H7 (cell line): ENCODE measurements around the gene AVPI1. TPM values are rescaled to one million over a fixed set of nuclear protein-coding genes. Genes with fewer than 3 reads are reported as not detected.
A peak's percentile ranks its signal among the peaks of the same experiment; 100 is the strongest.

ENCODE experiments used
- DNase-seq: peaks from one replicate; pipeline ENCODE4 v3.0.0; 2012
- H3K27me3 ChIP-seq: 2 replicates; pipeline ENCODE4 v1.6.0; 2011; ENCODE audit warnings: mild to moderate bottlenecking, low read length; ENCODE audit not compliant: control insufficient read depth, insufficient read depth
- H3K36me3 ChIP-seq: replicated peaks from 2 replicates; pipeline ENCODE4 v1.5.1; 2011; ENCODE audit warnings: low read length; ENCODE audit not compliant: control insufficient read depth, insufficient read depth
- H3K4me3 ChIP-seq: 2 replicates; pipeline ENCODE4 v1.5.1; 2011; ENCODE audit warnings: low read depth, mild to moderate bottlenecking, control low read depth, low read length, moderate library complexity; ENCODE audit not compliant: insufficient read depth
- total RNA-seq: library from RNA; depleted of rRNA; stranded (reverse); fragments of >200 nt; shearing (Covaris generic); gene quantifications from 2 replicates; pipeline ENCODE4 v1.2.3, GENCODE V29; 2014

The AVPI1 gene
- total RNA-seq, 1 experiment from 2014 or later = 10.6 TPM

- H3K27me3 ChIP-seq = no peaks in the 10 kb centered on the region
- H3K4me3 ChIP-seq = no peak overlapping the region
- H3K36me3 ChIP-seq = no peaks in the 10 kb centered on the region
- DNase-seq = peak; percentile 18
These were observed 31.1 kb upstream of the AVPI1 start for GRCh38 chr10:97718178-97718577.

- peak; percentile 8 for DNase-seq
- Histone ChIP-seq H3K27me3 (no peaks in the 10 kb centered on the region), H3K4me3 (no peak overlapping the region), H3K36me3 (no peaks in the 10 kb centered on the region)
These were observed 30.6 kb upstream of the AVPI1 start for GRCh38 chr10:97717627-97718026.

GRCh38 chr10:97715259-97715874, 28.3 kb upstream of the AVPI1 start:
- Histone ChIP-seq H3K27me3 (no peaks in the 10 kb centered on the region), H3K4me3 (peak overlapping the region; percentile 89), H3K36me3 (no peaks in the 10 kb centered on the region)
- peak; percentile 69 for DNase-seq

- H3K36me3 ChIP-seq = no peaks in the 10 kb centered on the region
- DNase-seq = peak; percentile 87
- H3K27me3 ChIP-seq = no peaks in the 10 kb centered on the region
- H3K4me3 ChIP-seq = peak overlapping the region; percentile 89
These were observed 27.6 kb upstream of the AVPI1 start for GRCh38 chr10:97714401-97715258.

- Histone ChIP-seq H3K4me3 (peak overlapping the region; percentile 89), H3K36me3 (no peaks in the 10 kb centered on the region), H3K27me3 (no peaks in the 10 kb centered on the region)
- DNase-seq = peak; percentile 89
These were observed 26.9 kb upstream of the AVPI1 start for GRCh38 chr10:97713826-97714400.

GRCh38 chr10:97713339-97713825, 26.3 kb upstream of the AVPI1 start, which contains the start of gene MARVELD1:
MARVELD1 (plus strand) TSS chr10:97713730; CDS start chr10:97713877, 147 bp downstream.
- Histone ChIP-seq H3K36me3 (no peaks in the 10 kb centered on the region), H3K27me3 (no peaks in the 10 kb centered on the region)

GRCh38 chr10:97711640-97712572, 24.9 kb upstream of the AVPI1 start:
- H3K36me3 ChIP-seq = no peaks in the 10 kb centered on the region
- no peaks in the 10 kb centered on the region for H3K27me3 ChIP-seq
- no peak for DNase-seq
- H3K4me3 ChIP-seq = no peak overlapping the region

More at GRCh38 chr10:97713339-97713825, 26.3 kb upstream of the AVPI1 start, which contains the start of gene MARVELD1:
- peak; percentile 93 for DNase-seq
- peak within 1 kb of the TSS; percentile 89 for H3K4me3 ChIP-seq

GRCh38 chr10:97708976-97709946, 22.2 kb upstream of the AVPI1 start:
- H3K36me3 ChIP-seq = no peaks in the 10 kb centered on the region
- no peak overlapping the region for H3K4me3 ChIP-seq
- no peaks in the 10 kb centered on the region for H3K27me3 ChIP-seq
- peak; percentile 82 for DNase-seq

GRCh38 chr10:97708167-97708566, 21.1 kb upstream of the AVPI1 start:
- DNase-seq = no peak
- no peak overlapping the region for H3K4me3 ChIP-seq
- no peaks in the 10 kb centered on the region for H3K27me3 ChIP-seq
- no peaks in the 10 kb centered on the region for H3K36me3 ChIP-seq

- no peak for DNase-seq
- Histone ChIP-seq H3K36me3 (no peaks in the 10 kb centered on the region), H3K27me3 (no peaks in the 10 kb centered on the region), H3K4me3 (no peak overlapping the region)
These were observed 20.3 kb upstream of the AVPI1 start for GRCh38 chr10:97707134-97707861.

- Histone ChIP-seq H3K4me3 (no peak overlapping the region), H3K36me3 (no peaks in the 10 kb centered on the region), H3K27me3 (no peaks in the 10 kb centered on the region)
- no peak for DNase-seq
These were observed 18.1 kb upstream of the AVPI1 start for GRCh38 chr10:97705006-97705670.

GRCh38 chr10:97704341-97704740, 17.3 kb upstream of the AVPI1 start:
- Histone ChIP-seq H3K4me3 (no peak overlapping the region), H3K36me3 (no peaks in the 10 kb centered on the region), H3K27me3 (no peaks in the 10 kb centered on the region)
- DNase-seq = no peak
